HG03095 (cell line): Measurements from ENCODE around the gene HOXA6.

Source experiments
- ATAC-seq: cut with Tn5 transposase; IDR thresholded peaks from one replicate; pipeline ENCODE4 v1.9.1; 2021; ENCODE audit warnings: moderate library complexity; ENCODE audit not compliant: unreplicated experiment

Gene HOXA6

GRCh38 chr7:27162561-27163287 is 15.2 kb upstream of the HOXA6 start:
- no peak for ATAC-seq

GRCh38 chr7:27161721-27162560 is 14.4 kb upstream of the HOXA6 start:
- no peak for ATAC-seq

- no peak for ATAC-seq
Observed at GRCh38 chr7:27161214-27161720, 13.7 kb upstream of the HOXA6 start.

GRCh38 chr7:27160546-27161213 is 13.1 kb upstream of the HOXA6 start:
- peak; percentile 55 for ATAC-seq

- ATAC-seq = no peak
Observed at GRCh38 chr7:27160145-27160545, 12.6 kb upstream of the HOXA6 start.

- no peak for ATAC-seq
Observed at GRCh38 chr7:27159266-27160144, 11.9 kb upstream of the HOXA6 start.

- no peak for ATAC-seq
Observed at GRCh38 chr7:27158436-27159265, 11.1 kb upstream of the HOXA6 start.

GRCh38 chr7:27157702-27158431 is 10.3 kb upstream of the HOXA6 start:
- no peak for ATAC-seq

GRCh38 chr7:27156916-27157701 is 9.5 kb upstream of the HOXA6 start:
- no peak for ATAC-seq

GRCh38 chr7:27156508-27156898 is 8.9 kb upstream of the HOXA6 start, which contains the start of gene HOXA7:
Gene HOXA7 (minus strand): TSS chr7:27156675. CDS start chr7:27156545, 130 bp downstream.
- ATAC-seq = no peak

- no peak for ATAC-seq
Observed at GRCh38 chr7:27155816-27156507, 8.4 kb upstream of the HOXA6 start.

GRCh38 chr7:27154901-27155815 is 7.6 kb upstream of the HOXA6 start:
- no peak for ATAC-seq

GRCh38 chr7:27154369-27154768 is 6.8 kb upstream of the HOXA6 start:
- ATAC-seq = no peak

- ATAC-seq = no peak
Observed at GRCh38 chr7:27153526-27153925, 6.0 kb upstream of the HOXA6 start.

- ATAC-seq = no peak
Observed at GRCh38 chr7:27152816-27153442, 5.4 kb upstream of the HOXA6 start.
